H9 (cell line): ENCODE results near the gene TRIM10. TPM values are rescaled to one million over a fixed set of nuclear protein-coding genes. Genes with fewer than 3 reads are reported as not detected.

Experiments used
- DNase-seq: peaks from one replicate; pipeline ENCODE4 v3.0.0-alpha.2; 2017
- H2AFZ ChIP-seq: one replicate; pipeline ENCODE4 v1.6.1; 2013; ENCODE audit warnings: mild to moderate bottlenecking, low read length, control low read depth, moderate library complexity
- H2AK5ac ChIP-seq: 2 replicates; pipeline ENCODE4 v1.6.1; 2013; ENCODE audit warnings: low read length, control low read depth, mixed read lengths; ENCODE audit not compliant: insufficient read length
- H2BK120ac ChIP-seq: one replicate; pipeline ENCODE4 v1.6.1; 2013; ENCODE audit warnings: low read depth, mild to moderate bottlenecking, low read length, control low read depth, inconsistent platforms; ENCODE audit not compliant: poor library complexity, severe bottlenecking
- H2BK12ac ChIP-seq: 2 replicates; pipeline ENCODE4 v1.6.1; 2013; ENCODE audit warnings: low read length, control low read depth, mixed read lengths, low read depth; ENCODE audit not compliant: insufficient read length
- H2BK15ac ChIP-seq: 2 replicates; pipeline ENCODE4 v1.6.1; 2013; ENCODE audit warnings: low read depth, low read length, control low read depth
- H2BK20ac ChIP-seq: one replicate; pipeline ENCODE4 v1.6.1; 2013; ENCODE audit warnings: low read depth, mild to moderate bottlenecking, low read length, control low read depth, inconsistent platforms; ENCODE audit not compliant: poor library complexity, severe bottlenecking
- H2BK5ac ChIP-seq: 2 replicates; pipeline ENCODE4 v1.6.1; 2013; ENCODE audit warnings: low read length, control low read depth, mixed read lengths; ENCODE audit not compliant: insufficient read length
- H3K14ac ChIP-seq: 2 replicates; pipeline ENCODE4 v1.6.1; 2013; ENCODE audit warnings: low read length, control low read depth; ENCODE audit not compliant: insufficient read depth
- H3K18ac ChIP-seq: 2 replicates; pipeline ENCODE4 v1.6.1; 2013; ENCODE audit warnings: low read depth, mild to moderate bottlenecking, mixed read lengths, low read length, control low read depth; ENCODE audit not compliant: insufficient read length
- H3K23ac ChIP-seq: 2 replicates; pipeline ENCODE4 v1.6.1; 2013; ENCODE audit warnings: low read length, control low read depth, mixed read lengths, low read depth; ENCODE audit not compliant: insufficient read length
- H3K23me2 ChIP-seq: 2 replicates; pipeline ENCODE4 v1.6.1; 2013; ENCODE audit warnings: low read depth, mild to moderate bottlenecking, mixed read lengths, low read length, control low read depth; ENCODE audit not compliant: insufficient read length, poor library complexity, severe bottlenecking
- H3K27ac ChIP-seq: 2 replicates; pipeline ENCODE4 v1.5.1; 2013; ENCODE audit warnings: low read length, control low read depth, mixed read lengths, low read depth; ENCODE audit not compliant: insufficient read length
- H3K27me3 ChIP-seq: 2 replicates; pipeline ENCODE4 v1.6.1; 2013; ENCODE audit warnings: low read length, control low read depth, inconsistent platforms; ENCODE audit not compliant: insufficient read depth
- H3K4ac ChIP-seq: 2 replicates; pipeline ENCODE4 v1.6.1; 2013; ENCODE audit warnings: low read depth, mild to moderate bottlenecking, control low read depth, inconsistent platforms, low read length, moderate library complexity
- H3K4me1 ChIP-seq: 2 replicates; pipeline ENCODE4 v1.6.1; 2013; ENCODE audit warnings: low read length, control low read depth, inconsistent platforms; ENCODE audit not compliant: insufficient read depth
- H3K4me2 ChIP-seq: 2 replicates; pipeline ENCODE4 v1.6.1; 2013; ENCODE audit warnings: low read length, control low read depth, mixed read lengths; ENCODE audit not compliant: insufficient read length, insufficient read depth
- H3K56ac ChIP-seq: 2 replicates; pipeline ENCODE4 v1.6.1; 2013; ENCODE audit warnings: low read depth, mild to moderate bottlenecking, mixed read lengths, low read length, control low read depth; ENCODE audit not compliant: insufficient read length
- H3K79me1 ChIP-seq: 2 replicates; pipeline ENCODE4 v1.6.1; 2013; ENCODE audit warnings: low read depth, mild to moderate bottlenecking, moderate library complexity, low read length, control low read depth, inconsistent platforms; ENCODE audit not compliant: insufficient read depth, poor library complexity, severe bottlenecking
- H3K79me2 ChIP-seq: 2 replicates; pipeline ENCODE4 v1.6.1; 2013; ENCODE audit warnings: low read length, control low read depth, inconsistent platforms; ENCODE audit not compliant: insufficient read depth
- H3K9ac ChIP-seq: 2 replicates; pipeline ENCODE4 v1.6.1; 2013; ENCODE audit warnings: low read length, control low read depth, mixed read lengths; ENCODE audit not compliant: insufficient read length; ENCODE audit errors: extremely low read depth
- H3K9me3 ChIP-seq: one replicate; pipeline ENCODE4 v1.6.1; 2013; ENCODE audit warnings: low read depth, low read length, inconsistent platforms; ENCODE audit not compliant: control insufficient read depth
- H3T11ph ChIP-seq: one replicate; pipeline ENCODE4 v1.6.1; 2013; ENCODE audit warnings: mild to moderate bottlenecking, low read length, control low read depth, inconsistent platforms
- H4K20me1 ChIP-seq: one replicate; pipeline ENCODE4 v1.6.1; 2013; ENCODE audit not compliant: control insufficient read depth, insufficient read length, insufficient read depth
- H4K5ac ChIP-seq: 2 replicates; pipeline ENCODE4 v1.6.1; 2013; ENCODE audit warnings: low read depth, mild to moderate bottlenecking, mixed read lengths, low read length, control low read depth; ENCODE audit not compliant: insufficient read length
- H4K8ac ChIP-seq: replicated peaks from 2 replicates; pipeline ENCODE4 v1.6.1; 2013; ENCODE audit warnings: low read length, control low read depth, mixed read lengths, low read depth; ENCODE audit not compliant: insufficient read length
- H4K91ac ChIP-seq: 2 replicates; pipeline ENCODE4 v1.6.1; 2013; ENCODE audit warnings: low read depth, mild to moderate bottlenecking, moderate library complexity, mixed read lengths, low read length, control low read depth; ENCODE audit not compliant: insufficient read length
- H3K27ac Mint-ChIP-seq, 3 experiments: 2 replicates in 2 of 3; 3 replicates in 1 of 3; pipeline ENCODE4 v1.8.0; 2020 to 2021; ENCODE audit warnings: mixed read lengths in 3 of 3, mild to moderate bottlenecking in 1 of 3, moderate library complexity in 1 of 3
- H3K27me3 Mint-ChIP-seq: 2 replicates; pipeline ENCODE4 v1.8.0; 2021; ENCODE audit warnings: low read depth, mild to moderate bottlenecking, moderate library complexity, mixed read lengths
- H3K36me3 Mint-ChIP-seq, 3 experiments: 2 replicates in 2 of 3; 3 replicates in 1 of 3; pipeline ENCODE4 v1.8.0; 2020 to 2021; ENCODE audit warnings: low read depth in 3 of 3, mixed read lengths in 3 of 3; ENCODE audit not compliant: insufficient read depth in 1 of 3
- H3K4me1 Mint-ChIP-seq, 2 experiments: 2 replicates each; pipeline ENCODE4 v1.8.0; 2020; ENCODE audit warnings: mixed read lengths in 2 of 2
- H3K4me3 Mint-ChIP-seq, 2 experiments: 2 replicates in 1 of 2; 3 replicates in 1 of 2; pipeline ENCODE4 v1.8.0; 2020 to 2021; ENCODE audit warnings: mild to moderate bottlenecking in 2 of 2, mixed read lengths in 2 of 2, moderate library complexity in 1 of 2
- H3K9me3 Mint-ChIP-seq, 2 experiments: 2 replicates in 1 of 2; 3 replicates in 1 of 2; pipeline ENCODE4 v1.8.0; 2020; ENCODE audit warnings: mild to moderate bottlenecking in 2 of 2, mixed read lengths in 2 of 2, moderate library complexity in 1 of 2
- CTCF ChIP-seq: fragments of 200-600 bp; sonication (generic); conservative IDR thresholded peaks from 3 replicates; pipeline ENCODE4 v1.8.0; 2021; ENCODE audit warnings: antibody characterized with exemption, mild to moderate bottlenecking
- WGBS: extraction: QIAGEN DNeasy Blood & Tissue Kit; methylation state at CpG from one replicate; pipeline ENCODE4 v1.1.7; 2013; ENCODE audit warnings: missing lambda C conversion rate, low lambda C conversion rate, mixed read lengths; ENCODE audit not compliant: insufficient read length; ENCODE audit errors: extremely low coverage; 5-methylcytosine and 5-hydroxymethylcytosine counted together
- total RNA-seq: library from RNA; stranded (reverse); gene quantifications from 2 replicates; pipeline ENCODE4 v1.2.1, GENCODE V29; 2021

TRIM10 gene
- total RNA-seq, 1 experiment from 2014 or later: 0.07 TPM

GRCh38 chr6:30200551-30201281, 39.7 kb upstream of the TRIM10 start:
- Mint-ChIP-seq H3K27me3 (no peaks in the 10 kb centered on the region), H3K36me3 (peaks cover 17 to 51% (median 40%) of the 10 kb centered on the region in 3 experiments; a peak in 6 of 7 replicates), H3K27ac (0 out of 7 replicates have a peak overlapping the region, but pooled peaks of 1 of the 3 experiments have one; percentile 20), H3K4me3 (no peak overlapping the region), H3K4me1 (peaks cover 8 to 25% of the 10 kb centered on the region in 2 experiments), H3K9me3 (no peaks in the 10 kb centered on the region)
- H3K23me2 ChIP-seq: no peaks in the 10 kb centered on the region
- no peak for TF ChIP-seq CTCF
- no peak overlapping the region for H2AK5ac ChIP-seq
- no peak overlapping the region for H2BK15ac ChIP-seq
- no peaks in the 10 kb centered on the region for H3K79me1 ChIP-seq
- no peak overlapping the region for H2BK5ac ChIP-seq
- H3K4me1 ChIP-seq: 0 out of 2 replicates have a peak, but pooled peaks cover 2% of the 10 kb centered on the region
- no peak overlapping the region for H4K91ac ChIP-seq
- no peaks in the 10 kb centered on the region for H3K9me3 ChIP-seq
- H2AFZ ChIP-seq: no peak overlapping the region
- no peak for DNase-seq
- peaks cover 1% of the 10 kb centered on the region; the same call in 1 of the 2 replicates for H3K79me2 ChIP-seq
- no peak overlapping the region for H2BK120ac ChIP-seq
- H3T11ph ChIP-seq: no peak overlapping the region
- H3K23ac ChIP-seq: no peak overlapping the region
- no CpG with 5 or more reads among the region's 6 CpGs for WGBS
- no peak overlapping the region for H3K27ac ChIP-seq
- no peak overlapping the region for H4K8ac ChIP-seq
- H3K9ac ChIP-seq: no peak overlapping the region
- no peak overlapping the region for H3K4ac ChIP-seq
- H3K4me2 ChIP-seq: no peak overlapping the region
- H3K14ac ChIP-seq: no peak overlapping the region
- no peaks in the 10 kb centered on the region for H4K20me1 ChIP-seq
- H2BK20ac ChIP-seq: no peak overlapping the region
- no peak overlapping the region for H3K18ac ChIP-seq
- no peak overlapping the region for H3K56ac ChIP-seq
- no peaks in the 10 kb centered on the region for H3K27me3 ChIP-seq
- no peak overlapping the region for H4K5ac ChIP-seq
- H2BK12ac ChIP-seq: no peak overlapping the region
